Osteocyte (in vitro differentiated cells): Measurements from ENCODE around the gene FETUB. TPM values are rescaled to one million over a fixed set of nuclear protein-coding genes. Genes with fewer than 3 reads are reported as not detected.

Experiments used
- DNase-seq: peaks from one replicate; pipeline ENCODE4 v3.0.0; 2021; ENCODE audit warnings: mixed read lengths; ENCODE audit not compliant: unreplicated experiment; ENCODE audit errors: extremely low spot score
- H3K27ac Mint-ChIP-seq: one replicate; pipeline ENCODE4 v1.8.0; 2021; ENCODE audit warnings: mild to moderate bottlenecking, mixed read lengths; ENCODE audit not compliant: unreplicated experiment
- H3K27me3 Mint-ChIP-seq: one replicate; pipeline ENCODE4 v1.8.0; 2021; ENCODE audit warnings: mixed read lengths; ENCODE audit not compliant: unreplicated experiment
- H3K36me3 Mint-ChIP-seq: one replicate; pipeline ENCODE4 v1.8.0; 2021; ENCODE audit warnings: mixed read lengths; ENCODE audit not compliant: unreplicated experiment
- H3K4me1 Mint-ChIP-seq: one replicate; pipeline ENCODE4 v1.8.0; 2021; ENCODE audit warnings: mixed read lengths; ENCODE audit not compliant: unreplicated experiment
- H3K4me3 Mint-ChIP-seq: one replicate; pipeline ENCODE4 v1.8.0; 2021; ENCODE audit warnings: mild to moderate bottlenecking, moderate library complexity, mixed read lengths; ENCODE audit not compliant: unreplicated experiment
- H3K9me3 Mint-ChIP-seq: one replicate; pipeline ENCODE4 v1.8.0; 2021; ENCODE audit warnings: mixed read lengths; ENCODE audit not compliant: unreplicated experiment
- CTCF ChIP-seq: fragments of 200-600 bp; sonication (generic); IDR thresholded peaks from 2 replicates; pipeline ENCODE4 v1.5.0; 2021; ENCODE audit warnings: antibody characterized with exemption, mild to moderate bottlenecking, moderate library complexity
- total RNA-seq: library from RNA; stranded (reverse); gene quantifications from 2 replicates; pipeline ENCODE4 v1.2.1, GENCODE V29; 2021

Gene FETUB
- total RNA-seq, 1 donor from 2014 or later = not detected

GRCh38 chr3:186651678-186652215, 11.5 kb downstream of the FETUB start:
- Mint-ChIP-seq H3K27me3 (peaks cover 30% of the 10 kb centered on the region), H3K4me1 (no peaks in the 10 kb centered on the region), H3K27ac (no peak overlapping the region), H3K36me3 (no peaks in the 10 kb centered on the region), H3K4me3 (no peak overlapping the region), H3K9me3 (no peaks in the 10 kb centered on the region)
- TF ChIP-seq CTCF = no peak
- DNase-seq = no peak

GRCh38 chr3:186653080-186653707, 13.0 kb downstream of the FETUB start:
- no peaks in the 10 kb centered on the region for H3K36me3 Mint-ChIP-seq
- no peak overlapping the region for H3K27ac Mint-ChIP-seq
- peaks cover 30% of the 10 kb centered on the region for H3K27me3 Mint-ChIP-seq
- no peak overlapping the region for H3K4me3 Mint-ChIP-seq
- DNase-seq = no peak
- no peaks in the 10 kb centered on the region for H3K9me3 Mint-ChIP-seq
- H3K4me1 Mint-ChIP-seq = no peaks in the 10 kb centered on the region
- TF ChIP-seq CTCF = no peak

- Mint-ChIP-seq H3K27me3 (peaks cover 35% of the 10 kb centered on the region), H3K36me3 (no peaks in the 10 kb centered on the region)
- TF ChIP-seq CTCF = no peak
Measured at GRCh38 chr3:186653984-186654383, 13.8 kb downstream of the FETUB start.

GRCh38 chr3:186663361-186664118, 23.3 kb downstream of the FETUB start:
- Mint-ChIP-seq H3K4me3 (no peak overlapping the region), H3K36me3 (no peaks in the 10 kb centered on the region), H3K4me1 (no peaks in the 10 kb centered on the region), H3K27me3 (peaks cover 35% of the 10 kb centered on the region), H3K27ac (no peak overlapping the region), H3K9me3 (no peaks in the 10 kb centered on the region)
- DNase-seq = no peak
- TF ChIP-seq CTCF = no peak

More at GRCh38 chr3:186653984-186654383, 13.8 kb downstream of the FETUB start:
- Mint-ChIP-seq H3K4me3 (no peak overlapping the region), H3K27ac (no peak overlapping the region), H3K9me3 (no peaks in the 10 kb centered on the region), H3K4me1 (no peaks in the 10 kb centered on the region)
- DNase-seq = no peak

- Mint-ChIP-seq H3K4me3 (no peak overlapping the region), H3K4me1 (no peaks in the 10 kb centered on the region), H3K36me3 (no peaks in the 10 kb centered on the region), H3K9me3 (no peaks in the 10 kb centered on the region), H3K27me3 (peaks cover 30% of the 10 kb centered on the region), H3K27ac (no peak overlapping the region)
- TF ChIP-seq CTCF = no peak
- DNase-seq = no peak
Measured at GRCh38 chr3:186664119-186664495, 23.9 kb downstream of the FETUB start.
